Stimulated activated CD8-positive, alpha-beta memory T cell treated with anti-CD3 and anti-CD28 coated beads, Interleukin-15, amount 100 ng/mL, for 48 hours (primary cell): Measurements from ENCODE around the gene RFLNA.

Experiments
- DNase-seq, 2 donors: peaks; one replicate each; pipeline ENCODE4 v3.0.0-alpha.2; 2020; ENCODE audit warnings: low read depth in 2 of 2

The RFLNA gene

GRCh38 chr12:124358572-124358971, 63.7 kb downstream of the RFLNA start:
- DNase-seq = no peak

DNA sequence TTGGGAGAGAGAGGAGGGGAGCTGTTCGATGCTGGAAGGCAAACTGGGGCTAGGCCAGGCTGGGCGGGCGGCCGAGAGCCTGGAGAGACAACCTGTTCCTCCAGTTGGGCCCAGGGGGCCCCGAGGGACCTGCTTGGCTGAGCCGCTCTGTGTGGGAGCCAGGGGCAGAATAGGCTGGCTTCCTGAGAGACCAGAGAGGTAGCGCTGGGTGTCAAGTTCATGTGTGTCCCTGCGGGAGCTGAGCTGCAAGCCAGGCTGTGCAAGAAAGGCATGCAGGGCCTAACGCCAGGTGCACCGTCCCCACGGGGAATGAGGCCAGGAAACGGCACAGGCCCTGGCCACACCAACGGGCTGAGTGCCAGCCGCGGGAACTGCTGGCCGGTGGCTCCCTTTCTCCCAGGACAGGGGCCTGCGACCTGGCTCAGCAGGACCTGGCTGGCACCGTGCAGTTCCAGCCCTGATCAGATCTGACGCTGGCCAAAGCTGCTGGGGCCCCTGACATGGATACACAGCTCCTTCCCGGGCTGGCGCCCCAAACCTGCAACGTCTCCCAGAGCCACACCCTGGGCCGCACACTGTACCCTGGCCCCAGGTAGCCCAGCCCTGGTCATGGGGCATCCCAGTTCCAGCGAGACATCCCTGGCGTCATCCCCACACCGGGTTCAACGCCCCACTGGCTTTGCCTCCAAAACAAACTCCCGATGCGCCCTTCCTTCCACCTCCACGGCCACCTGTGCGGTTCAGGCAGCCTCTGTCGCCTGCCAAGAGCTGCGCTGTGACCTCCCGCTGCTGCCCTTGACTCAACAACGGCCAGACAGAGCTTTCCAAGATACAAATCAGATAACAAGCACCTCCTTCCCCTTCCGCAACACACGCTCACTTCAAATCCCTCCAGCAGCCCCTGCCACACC, 65.0 kb downstream of the RFLNA start:
- DNase-seq = no peak

DNA sequence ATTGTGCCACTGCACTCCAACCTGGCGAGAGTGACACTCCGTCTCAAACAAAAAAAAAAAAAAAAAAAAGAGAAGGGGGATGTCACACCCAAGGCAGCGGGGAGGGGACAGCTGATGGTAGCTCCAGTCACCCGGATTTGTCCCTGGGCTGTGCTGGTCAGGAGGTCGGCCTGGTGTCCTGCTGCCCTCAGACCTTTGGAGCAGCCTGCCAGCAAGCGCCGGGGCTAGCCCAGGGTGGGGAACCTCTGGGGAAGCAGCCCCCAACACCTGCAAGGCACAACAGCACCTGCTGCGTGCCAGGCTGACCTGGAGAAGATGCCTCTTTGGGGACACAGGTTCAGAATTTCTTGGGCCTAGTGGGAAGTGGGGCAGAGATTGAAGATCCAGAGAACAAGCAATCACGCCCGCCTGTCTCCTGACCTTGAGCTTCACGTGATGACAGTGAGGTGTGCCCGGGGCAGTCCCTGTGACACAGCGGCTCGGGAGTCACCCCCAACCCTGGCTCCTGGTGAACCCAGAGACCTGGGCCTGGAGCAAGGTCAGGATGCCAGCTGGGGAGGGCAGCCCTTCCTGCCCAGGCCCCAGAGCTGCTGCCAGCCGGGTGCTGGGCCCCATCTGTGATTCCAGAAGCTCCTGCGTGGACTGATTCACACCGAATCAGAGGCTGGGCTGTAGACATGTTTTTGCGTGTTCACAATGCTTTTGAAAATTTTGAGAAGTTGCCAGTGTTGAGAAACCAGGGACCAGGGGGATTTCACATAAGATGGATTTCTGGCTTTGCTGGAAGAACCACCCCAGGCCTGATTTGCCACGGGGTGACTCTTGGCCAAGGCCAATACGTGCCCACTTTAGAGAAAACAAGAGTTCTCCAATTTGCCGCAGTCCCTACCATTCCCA, 66.4 kb downstream of the RFLNA start:
- DNase-seq = no peak

DNA sequence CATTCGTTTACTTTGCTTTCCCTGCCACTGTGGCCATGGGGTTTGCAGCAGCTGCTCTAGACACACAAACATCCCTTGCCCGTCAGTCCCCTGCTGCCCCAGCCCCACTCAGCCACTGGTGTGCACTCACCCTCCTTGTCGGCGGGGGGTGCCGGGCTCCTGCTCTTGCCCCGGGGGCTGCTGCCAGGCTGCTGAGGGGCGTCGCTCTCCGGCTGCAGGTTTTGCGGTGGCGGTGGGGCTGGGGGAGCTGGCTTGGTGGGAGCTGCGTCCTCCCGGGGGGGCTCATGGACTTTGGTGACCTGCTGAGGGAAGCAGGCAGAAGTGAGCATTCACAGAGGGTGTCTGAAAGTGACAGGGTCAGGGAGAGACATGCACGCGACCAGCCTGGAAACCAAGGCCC, 67.1 kb downstream of the RFLNA start:
- DNase-seq = no peak

- DNase-seq = no peak
Observed at GRCh38 chr12:124363353-124363965, 68.6 kb downstream of the RFLNA start.

DNA sequence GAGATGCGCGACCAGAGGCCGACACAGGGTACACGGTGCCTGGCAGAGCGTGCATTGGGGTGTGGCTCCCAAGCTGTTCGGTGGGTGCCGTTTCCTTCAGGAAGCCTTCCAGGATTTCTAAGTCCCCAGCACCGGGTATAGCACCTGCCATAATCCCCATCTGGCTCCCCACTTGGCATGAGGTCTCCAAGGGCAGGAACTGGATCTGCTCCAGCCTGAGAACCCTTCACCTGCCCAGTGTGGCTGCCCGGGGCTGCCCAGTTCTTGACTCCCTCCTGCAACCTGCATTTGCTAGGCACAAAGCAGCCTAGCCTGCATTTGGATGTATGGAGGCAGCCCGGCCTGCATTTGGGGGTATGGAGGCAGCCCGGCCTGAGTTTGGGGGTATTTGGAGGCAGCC, 69.7 kb downstream of the RFLNA start:
- DNase-seq = no peak
